HCT116 (cell line): ENCODE measurements around the gene PRKRIP1. TPM values are rescaled to one million over a fixed set of nuclear protein-coding genes. Genes with fewer than 3 reads are reported as not detected.

Experiments
- ATAC-seq: fragments of 200-7000 bp; cut with Tn5 transposase; 2 replicates; pipeline ENCODE4 v1.9.1; 2020; ENCODE audit warnings: mild to moderate bottlenecking, moderate library complexity
- BruUV-seq: library from RNA; stranded (reverse); fragments of 400-500 nt; replicated peaks from 2 replicates; lab custom pipeline; 2021; lab: Mats Ljungman, UMichigan
- CTCF ChIA-PET: fragments of 300-600 bp; sonication (Branson Sonifier 250); formaldehyde crosslinking; loops from one replicate; lab custom pipeline; 2021; ENCODE audit warnings: antibody characterized with exemption; lab: Charles Lee
- POLR2A ChIA-PET: fragments of 300-600, 350-600 bp; sonication (Branson Sonifier 250); formaldehyde crosslinking; loops from one replicate; lab custom pipeline; 2021; ENCODE audit warnings: antibody characterized with exemption; lab: Charles Lee
- RAD21 ChIA-PET, 2 experiments: fragments of 300-600 bp; sonication (Branson Sonifier 250); formaldehyde crosslinking; loops; one replicate each; lab custom pipeline; 2023; ENCODE audit warnings: low total read pairs in 2 of 2; ENCODE audit not compliant: uncharacterized antibody in 2 of 2, unreplicated experiment in 2 of 2, low non-redundant PET in 1 of 2; lab: Charles Lee
- DNase-seq: peaks from one replicate; pipeline ENCODE4 v3.0.0-alpha.2; 2010; ENCODE audit warnings: low read depth, low spot score
- H2AFZ ChIP-seq: fragments of 200-600 bp; shearing (Covaris generic), sonication (generic); 2 replicates; pipeline ENCODE4 v1.6.1; 2017; ENCODE audit warnings: low read depth, mixed run types, mixed read lengths, antibody characterized with exemption, low read length; ENCODE audit not compliant: poor library complexity, severe bottlenecking
- H3K27ac ChIP-seq: 2 replicates; pipeline ENCODE4 v1.5.1; 2012; ENCODE audit warnings: low read depth, low read length
- H3K27me3 ChIP-seq: fragments of 200-600 bp; sonication (generic); 2 replicates; pipeline ENCODE4 v1.6.1; 2016; ENCODE audit warnings: mixed run types, low read length, mixed read lengths; ENCODE audit not compliant: insufficient read depth
- H3K36me3 ChIP-seq, 2 experiments: fragments of 200-500 bp in 1 of 2; fragments of 200-600 bp in 1 of 2; sonication (Bioruptor generic) in 1 of 2; sonication (generic) in 1 of 2; 2 replicates each; pipeline versions ENCODE4 v1.5.1 to v1.6.1; 2014 to 2016; ENCODE audit warnings: low read length in 2 of 2, inconsistent platforms in 1 of 2, mixed read lengths in 1 of 2, mixed run types in 1 of 2; ENCODE audit not compliant: insufficient read depth in 2 of 2, control insufficient read depth in 1 of 2
- H3K4me1 ChIP-seq, 2 experiments: fragments of 200-600 bp in 1 of 2; sonication (generic) in 1 of 2; 2 replicates each; pipeline versions ENCODE4 v1.5.1 to v1.6.1; 2012 to 2017; ENCODE audit warnings: low read length in 2 of 2, inconsistent platforms in 1 of 2, mild to moderate bottlenecking in 1 of 2, mixed read lengths in 1 of 2, mixed run types in 1 of 2, moderate library complexity in 1 of 2; ENCODE audit not compliant: insufficient read depth in 2 of 2, control insufficient read depth in 1 of 2
- H3K4me2 ChIP-seq: fragments of 200-600 bp; sonication (generic); 2 replicates; pipeline ENCODE4 v1.6.1; 2017; ENCODE audit warnings: mixed run types, low read length, mixed read lengths
- H3K4me3 ChIP-seq, 2 experiments: fragments of 200-600 bp in 1 of 2; sonication (generic) in 1 of 2; replicated peaks in 1 of 2; 2 replicates each; pipeline ENCODE4 v1.5.1; 2011 to 2016; ENCODE audit warnings: low read length in 2 of 2, control low read depth in 1 of 2, low read depth in 1 of 2, mild to moderate bottlenecking in 1 of 2, mixed read lengths in 1 of 2, mixed run types in 1 of 2
- H3K79me2 ChIP-seq: fragments of 200-600 bp; sonication (generic); 2 replicates; pipeline ENCODE4 v1.6.1; 2017; ENCODE audit warnings: mild to moderate bottlenecking, mixed run types, low read length, moderate library complexity, mixed read lengths; ENCODE audit not compliant: insufficient read depth
- H3K9ac ChIP-seq: fragments of 200-600 bp; sonication (generic); 2 replicates; pipeline ENCODE4 v1.6.1; 2016; ENCODE audit warnings: low read length, mixed read lengths
- H3K9me2 ChIP-seq: fragments of 200-600 bp; sonication (generic), shearing (Covaris generic); 2 replicates; pipeline ENCODE4 v1.6.1; 2017; ENCODE audit warnings: mixed run types, mild to moderate bottlenecking, moderate library complexity; ENCODE audit not compliant: insufficient read depth
- H3K9me3 ChIP-seq, 2 experiments: fragments of 200-500 bp in 1 of 2; fragments of 200-600 bp in 1 of 2; sonication (Bioruptor generic) in 1 of 2; sonication (generic) in 1 of 2; 2 replicates each; pipeline ENCODE4 v1.6.1; 2014 to 2017; ENCODE audit warnings: low read length in 2 of 2, mixed read lengths in 2 of 2, inconsistent platforms in 1 of 2, low read depth in 1 of 2, mild to moderate bottlenecking in 1 of 2, mixed run types in 1 of 2, moderate library complexity in 1 of 2; ENCODE audit not compliant: control insufficient read depth in 1 of 2, insufficient read depth in 1 of 2
- H4K20me1 ChIP-seq: fragments of 200-600 bp; sonication (generic), shearing (Covaris generic); 2 replicates; pipeline ENCODE4 v1.6.1; 2017; ENCODE audit warnings: mixed run types, mild to moderate bottlenecking, moderate library complexity; ENCODE audit not compliant: insufficient read depth
- CBX3 ChIP-seq: IDR thresholded peaks from 2 replicates; pipeline ENCODE4 v1.6.1; 2012; ENCODE audit warnings: low read depth
- CEBPB ChIP-seq: IDR thresholded peaks from 2 replicates; pipeline ENCODE4 v1.6.1; 2012; ENCODE audit warnings: low read depth
- CTCF ChIP-seq, 3 experiments: fragments of 200-600 bp in 1 of 3; sonication (generic) in 1 of 3; IDR thresholded peaks in 2 of 3; conservative IDR thresholded peaks in 1 of 3; 2 replicates each; pipeline ENCODE4 v1.5.1; 2012 to 2017; ENCODE audit warnings: low read depth in 2 of 3, low read length in 2 of 3, antibody characterized with exemption in 1 of 3, borderline replicate concordance in 1 of 3, control low read depth in 1 of 3, mild to moderate bottlenecking in 1 of 3, mixed read lengths in 1 of 3, mixed run types in 1 of 3, moderate library complexity in 1 of 3; ENCODE audit not compliant: insufficient read depth in 1 of 3
- ELF1 ChIP-seq: IDR thresholded peaks from 2 replicates; pipeline ENCODE4 v1.6.1; 2012; ENCODE audit warnings: low read depth, borderline replicate concordance
- EZH2 ChIP-seq: fragments of 200-600 bp; sonication (generic); IDR thresholded peaks from 2 replicates; pipeline ENCODE4 v1.6.1; 2017; ENCODE audit warnings: antibody characterized with exemption, mixed run types
- EZH2phosphoT487 ChIP-seq: fragments of 200-600 bp; IDR thresholded peaks from 2 replicates; pipeline ENCODE4 v1.6.1; 2018; ENCODE audit warnings: antibody characterized with exemption, borderline replicate concordance
- FOSL1 ChIP-seq: IDR thresholded peaks from 2 replicates; pipeline ENCODE4 v1.6.1; 2012; ENCODE audit warnings: low read depth
- JUND ChIP-seq: IDR thresholded peaks from 2 replicates; pipeline ENCODE4 v1.6.1; 2012
- POLR2A ChIP-seq: IDR thresholded peaks from 2 replicates; pipeline ENCODE4 v1.7.0; 2011; ENCODE audit warnings: borderline replicate concordance; ENCODE audit not compliant: insufficient read depth, insufficient read length; ENCODE audit errors: extremely low read depth
- POLR2AphosphoS5 ChIP-seq: IDR thresholded peaks from 2 replicates; pipeline ENCODE4 v1.6.1; 2011; ENCODE audit warnings: mild to moderate bottlenecking, low read depth, low read length, moderate library complexity
- RAD21 ChIP-seq: IDR thresholded peaks from 2 replicates; pipeline ENCODE4 v1.6.1; 2012; ENCODE audit warnings: low read depth, mild to moderate bottlenecking
- SIN3A ChIP-seq: IDR thresholded peaks from 2 replicates; pipeline ENCODE4 v1.6.1; 2012; ENCODE audit warnings: low read depth
- SP1 ChIP-seq: IDR thresholded peaks from 2 replicates; pipeline ENCODE4 v1.6.1; 2012; ENCODE audit warnings: low read depth
- SRF ChIP-seq: IDR thresholded peaks from 2 replicates; pipeline ENCODE4 v1.6.1; 2012; ENCODE audit warnings: low read depth
- TCF7L2 ChIP-seq: IDR thresholded peaks from 2 replicates; pipeline ENCODE4 v1.7.0; 2011; ENCODE audit warnings: borderline replicate concordance, inconsistent platforms; ENCODE audit not compliant: insufficient read depth, insufficient read length; ENCODE audit errors: extremely low read depth
- YY1 ChIP-seq: IDR thresholded peaks from 2 replicates; pipeline ENCODE4 v1.6.1; 2011; ENCODE audit warnings: low read length, low read depth, moderate library complexity, mild to moderate bottlenecking; ENCODE audit not compliant: insufficient replicate concordance; ENCODE audit errors: extremely low read depth
- ZBTB33 ChIP-seq: IDR thresholded peaks from 2 replicates; pipeline ENCODE4 v1.6.1; 2011; ENCODE audit warnings: mild to moderate bottlenecking, low read length, moderate library complexity; ENCODE audit not compliant: insufficient replicate concordance; ENCODE audit errors: extremely low read depth
- ZFX ChIP-seq: fragments of 450-650 bp; IDR thresholded peaks from 2 replicates; pipeline ENCODE4 v1.6.1; 2017
- ZNF274 ChIP-seq: fragments of 200-500 bp; sonication (Bioruptor generic); IDR thresholded peaks from 2 replicates; pipeline ENCODE4 v1.6.1; 2014; ENCODE audit warnings: mild to moderate bottlenecking, low read depth, low read length, inconsistent platforms
- intact Hi-C: fragments of 100-400 bp; cut with micrococcal nuclease; formaldehyde crosslinking; loops from 2 replicates; pipeline ENCODE4 v1.10.0; 2022
- total RNA-seq: library from RNA; stranded (reverse); gene quantifications from one replicate; pipeline ENCODE4 v1.2.1, GENCODE V29; 2021; ENCODE audit not compliant: unreplicated experiment

The PRKRIP1 gene
- total RNA-seq, 1 experiment from 2014 or later = 23.0 TPM

GRCh38 chr7:102392330-102392729 is 3.8 kb upstream of the PRKRIP1 start:
- TF ChIP-seq FOSL1 = no peak
- no peak for TF ChIP-seq CEBPB
- TF ChIP-seq POLR2AphosphoS5 = no peak
- no peak for TF ChIP-seq SRF
- Histone ChIP-seq H3K79me2 (peaks cover 14% of the 10 kb centered on the region), H4K20me1 (no peaks in the 10 kb centered on the region), H3K9me2 (no peaks in the 10 kb centered on the region), H3K4me2 (no peak overlapping the region), H3K9ac (no peak overlapping the region), H3K27ac (no peak overlapping the region), H3K4me3 (no peak overlapping the region), H3K9me3 (no peaks in the 10 kb centered on the region), H3K36me3 (peaks cover 4 to 11% of the 10 kb centered on the region in 2 experiments; a peak in 2 of 4 replicates), H2AFZ (no peak overlapping the region), H3K4me1 (peaks cover 22 to 28% of the 10 kb centered on the region in 2 experiments), H3K27me3 (no peaks in the 10 kb centered on the region)
- BruUV-seq = no TSS peak
- ChIA-PET CTCF (interaction anchor here (1.2 kb wide), 1 partner anchor 111 kb away, joined by 3 read pairs; no protein-coding TSS in a partner anchor), POLR2A (no interaction called here), RAD21 (no interaction called here)
- ATAC-seq = no peak
- DNase-seq = no peak
- intact Hi-C loops = no loop called here

GRCh38 chr7:102393467-102393866 is 2.7 kb upstream of the PRKRIP1 start:
- H3K9ac ChIP-seq = no peak overlapping the region
- no peaks in the 10 kb centered on the region for H4K20me1 ChIP-seq
- H3K4me2 ChIP-seq = peak overlapping the region; percentile 40
- H3K9me2 ChIP-seq = no peaks in the 10 kb centered on the region
- peaks cover 4 to 11% of the 10 kb centered on the region in 2 experiments; a peak in 2 of 4 replicates for H3K36me3 ChIP-seq
- ChIA-PET POLR2A (no interaction called here), RAD21 (no interaction called here), CTCF (no interaction called here)
- ATAC-seq (peak; percentile 32; the same call in 1 of the 2 replicates), DNase-seq (no peak)
- H3K27me3 ChIP-seq = no peaks in the 10 kb centered on the region
- intact Hi-C loops = no loop called here
- no peak overlapping the region for H3K4me3 ChIP-seq
- H2AFZ ChIP-seq = no peak overlapping the region
- no TSS peak for BruUV-seq
- peaks cover 20% of the 10 kb centered on the region for H3K79me2 ChIP-seq
- H3K4me1 ChIP-seq = peaks cover 24 to 31% of the 10 kb centered on the region in 2 experiments
- H3K27ac ChIP-seq = peak overlapping the region; percentile 33; the same call in 1 of the 2 replicates
- H3K9me3 ChIP-seq = no peaks in the 10 kb centered on the region
- TF ChIP-seq YY1 (no peak), ZBTB33 (no peak), CEBPB (no peak), SP1 (no peak), POLR2A (no peak), EZH2 (no peak), JUND (no peak), SIN3A (no peak), SRF (no peak), EZH2phosphoT487 (no peak), ZFX (no peak), RAD21 (no peak), ZNF274 (no peak), POLR2AphosphoS5 (no peak), CBX3 (no peak), CTCF (IDR thresholded peaks at IDR 0.05 in 2 of 3, conservative IDR thresholded peaks at IDR 0.05 in 1 of 3; ENCODE audit: borderline replicate concordance in 1 of 3, insufficient read depth in 1 of 3, low read depth in 2 of 3, low read length in 2 of 3) (no peak), ELF1 (no peak), TCF7L2 (no peak)
